ENCODE data around the gene RHD.
"Not testable (repeated sequence)": the region's sequence is repeated elsewhere in the genome, so short reads cannot be mapped to it uniquely, and the experiment has no call there.

RHD gene

GRCh38 chr1:25308168-25308567 lies 35.9 kb downstream of the RHD start:
- not testable (repeated sequence) for H4K20me1 ChIP-seq (ENCODE audit: insufficient read depth, low read length); H3K36me3 ChIP-seq (replicated peaks; ENCODE audit: insufficient read depth, low read length); H3K27ac ChIP-seq (ENCODE audit: low read length); H3K4me2 ChIP-seq (ENCODE audit: low read depth, low read length); H3K9me2 ChIP-seq (replicated peaks; ENCODE audit: insufficient read depth, low read length); H3K9ac ChIP-seq (ENCODE audit: low read length); H3F3A ChIP-seq (ENCODE audit: insufficient read depth, low read length); H3K4me1 ChIP-seq (ENCODE audit: low read length); H3K9me3 ChIP-seq (replicated peaks; ENCODE audit: insufficient read depth, low read length); H3K79me2 ChIP-seq (ENCODE audit: low read length); H3K4me3 ChIP-seq (ENCODE audit: low read length); H2AFZ ChIP-seq (ENCODE audit: low read length); H3K27me3 ChIP-seq (replicated peaks; ENCODE audit: insufficient read depth, low read length); DNase-seq

- not testable (repeated sequence) for DNase-seq; H3K27ac ChIP-seq (ENCODE audit: low read length); H3F3A ChIP-seq (ENCODE audit: insufficient read depth, low read length); H3K4me2 ChIP-seq (ENCODE audit: low read depth, low read length); H2AFZ ChIP-seq (ENCODE audit: low read length); H3K9me2 ChIP-seq (replicated peaks; ENCODE audit: insufficient read depth, low read length); H3K36me3 ChIP-seq (replicated peaks; ENCODE audit: insufficient read depth, low read length); H3K79me2 ChIP-seq (ENCODE audit: low read length); H3K9me3 ChIP-seq (replicated peaks; ENCODE audit: insufficient read depth, low read length); H3K27me3 ChIP-seq (replicated peaks; ENCODE audit: insufficient read depth, low read length); H3K4me3 ChIP-seq (ENCODE audit: low read length); H4K20me1 ChIP-seq (ENCODE audit: insufficient read depth, low read length); H3K4me1 ChIP-seq (ENCODE audit: low read length); H3K9ac ChIP-seq (ENCODE audit: low read length)
Measured at GRCh38 chr1:25309085-25309484, 36.8 kb downstream of the RHD start.

- not testable (repeated sequence) for H3K27ac ChIP-seq (ENCODE audit: low read length); H2AFZ ChIP-seq (ENCODE audit: low read length); H3K79me2 ChIP-seq (ENCODE audit: low read length); H3K4me3 ChIP-seq (ENCODE audit: low read length); DNase-seq; H3K9ac ChIP-seq (ENCODE audit: low read length); H4K20me1 ChIP-seq (ENCODE audit: insufficient read depth, low read length); H3K4me1 ChIP-seq (ENCODE audit: low read length); H3K4me2 ChIP-seq (ENCODE audit: low read depth, low read length); H3K9me3 ChIP-seq (replicated peaks; ENCODE audit: insufficient read depth, low read length); H3K9me2 ChIP-seq (replicated peaks; ENCODE audit: insufficient read depth, low read length); H3F3A ChIP-seq (ENCODE audit: insufficient read depth, low read length); H3K27me3 ChIP-seq (replicated peaks; ENCODE audit: insufficient read depth, low read length); H3K36me3 ChIP-seq (replicated peaks; ENCODE audit: insufficient read depth, low read length)
Measured at GRCh38 chr1:25309486-25309885, 37.2 kb downstream of the RHD start.

- H3K4me3 ChIP-seq (ENCODE audit: low read length); H4K20me1 ChIP-seq (ENCODE audit: insufficient read depth, low read length); H3K9me3 ChIP-seq (replicated peaks; ENCODE audit: insufficient read depth, low read length); H3K4me2 ChIP-seq (ENCODE audit: low read depth, low read length); H3K9ac ChIP-seq (ENCODE audit: low read length); H2AFZ ChIP-seq (ENCODE audit: low read length); H3F3A ChIP-seq (ENCODE audit: insufficient read depth, low read length); H3K36me3 ChIP-seq (replicated peaks; ENCODE audit: insufficient read depth, low read length); H3K79me2 ChIP-seq (ENCODE audit: low read length); H3K27ac ChIP-seq (ENCODE audit: low read length); H3K9me2 ChIP-seq (replicated peaks; ENCODE audit: insufficient read depth, low read length); H3K27me3 ChIP-seq (replicated peaks; ENCODE audit: insufficient read depth, low read length); DNase-seq; H3K4me1 ChIP-seq (ENCODE audit: low read length): not testable (repeated sequence)
Measured at GRCh38 chr1:25312806-25313470, 40.6 kb downstream of the RHD start.

- not testable (repeated sequence) for H3K79me2 ChIP-seq (ENCODE audit: low read length); H3K9me3 ChIP-seq (replicated peaks; ENCODE audit: insufficient read depth, low read length); DNase-seq; H3K36me3 ChIP-seq (replicated peaks; ENCODE audit: insufficient read depth, low read length); H3K9me2 ChIP-seq (replicated peaks; ENCODE audit: insufficient read depth, low read length); H3K27ac ChIP-seq (ENCODE audit: low read length); H2AFZ ChIP-seq (ENCODE audit: low read length); H4K20me1 ChIP-seq (ENCODE audit: insufficient read depth, low read length); H3K4me2 ChIP-seq (ENCODE audit: low read depth, low read length); H3K4me1 ChIP-seq (ENCODE audit: low read length); H3K4me3 ChIP-seq (ENCODE audit: low read length); H3F3A ChIP-seq (ENCODE audit: insufficient read depth, low read length); H3K27me3 ChIP-seq (replicated peaks; ENCODE audit: insufficient read depth, low read length); H3K9ac ChIP-seq (ENCODE audit: low read length)
Measured at GRCh38 chr1:25320314-25320938, 48.1 kb downstream of the RHD start.

- not testable (repeated sequence) for H3K27me3 ChIP-seq (replicated peaks; ENCODE audit: insufficient read depth, low read length); H3K4me1 ChIP-seq (ENCODE audit: low read length); H3K27ac ChIP-seq (ENCODE audit: low read length); H3K9me2 ChIP-seq (replicated peaks; ENCODE audit: insufficient read depth, low read length); H3K4me2 ChIP-seq (ENCODE audit: low read depth, low read length); H3K4me3 ChIP-seq (ENCODE audit: low read length); H2AFZ ChIP-seq (ENCODE audit: low read length); H3K36me3 ChIP-seq (replicated peaks; ENCODE audit: insufficient read depth, low read length); H4K20me1 ChIP-seq (ENCODE audit: insufficient read depth, low read length); DNase-seq; H3K79me2 ChIP-seq (ENCODE audit: low read length); H3F3A ChIP-seq (ENCODE audit: insufficient read depth, low read length); H3K9ac ChIP-seq (ENCODE audit: low read length); H3K9me3 ChIP-seq (replicated peaks; ENCODE audit: insufficient read depth, low read length)
Measured at GRCh38 chr1:25322127-25322526, 49.8 kb downstream of the RHD start.

GRCh38 chr1:25324407-25324806 lies 52.1 kb downstream of the RHD start:
- not testable (repeated sequence) for H4K20me1 ChIP-seq (ENCODE audit: insufficient read depth, low read length); H3K9ac ChIP-seq (ENCODE audit: low read length); H3K27me3 ChIP-seq (replicated peaks; ENCODE audit: insufficient read depth, low read length); H3K27ac ChIP-seq (ENCODE audit: low read length); H3K9me2 ChIP-seq (replicated peaks; ENCODE audit: insufficient read depth, low read length); H3K79me2 ChIP-seq (ENCODE audit: low read length); DNase-seq; H3K4me2 ChIP-seq (ENCODE audit: low read depth, low read length); H3K9me3 ChIP-seq (replicated peaks; ENCODE audit: insufficient read depth, low read length); H2AFZ ChIP-seq (ENCODE audit: low read length); H3F3A ChIP-seq (ENCODE audit: insufficient read depth, low read length); H3K36me3 ChIP-seq (replicated peaks; ENCODE audit: insufficient read depth, low read length); H3K4me3 ChIP-seq (ENCODE audit: low read length); H3K4me1 ChIP-seq (ENCODE audit: low read length)

Measured in MM.1S (cell line).